K562 (cell line): ENCODE measurements around the gene USB1. TPM values are rescaled to one million over a fixed set of nuclear protein-coding genes. Genes with fewer than 3 reads are reported as not detected.

Source experiments
- C11orf30 ChIP-seq: fragments of 450-650 bp; IDR thresholded peaks from 2 replicates; pipeline ENCODE4 v1.6.1; 2016; ENCODE audit warnings: low read depth, mild to moderate bottlenecking
- KLF6 ChIP-seq: fragments of 250-450 bp; sonication (Bioruptor Pico); IDR thresholded peaks from 2 replicates; pipeline ENCODE4 v1.4.0; 2020; ENCODE audit warnings: mild to moderate bottlenecking, moderate library complexity, borderline replicate concordance
- NFIX ChIP-seq: fragments of 250-450 bp; sonication (Bioruptor Pico); IDR thresholded peaks from 2 replicates; pipeline ENCODE4 v1.4.0; 2020; ENCODE audit warnings: low read depth, mild to moderate bottlenecking, moderate library complexity
- NONO ChIP-seq, 2 experiments: fragments of 200-400 bp in 1 of 2; fragments of 450-650 bp in 1 of 2; formaldehyde crosslinking in 1 of 2; IDR thresholded peaks; 2 replicates each; pipeline ENCODE4 v1.6.1; 2017; ENCODE audit warnings: low read depth in 2 of 2, mild to moderate bottlenecking in 2 of 2, moderate library complexity in 2 of 2, low read length in 1 of 2
- POLR2G ChIP-seq: fragments of 200-400 bp; formaldehyde crosslinking; IDR thresholded peaks from 2 replicates; pipeline ENCODE4 v1.6.1; 2017; ENCODE audit warnings: low read depth, mild to moderate bottlenecking, antibody characterized with exemption, low read length, moderate library complexity
- PURB ChIP-seq: sonication (generic); formaldehyde crosslinking; IDR thresholded peaks from 2 replicates; pipeline ENCODE4 v1.9.0; 2021; ENCODE audit warnings: low read depth, mild to moderate bottlenecking, missing genetic modification reagents
- SP1 ChIP-seq: sonication (generic); formaldehyde crosslinking; IDR thresholded peaks from 2 replicates; pipeline ENCODE4 v1.8.1; 2022; ENCODE audit warnings: mild to moderate bottlenecking, missing genetic modification reagents
- ZBTB7A ChIP-seq: IDR thresholded peaks from 2 replicates; pipeline ENCODE4 v1.6.1; 2011; ENCODE audit warnings: low read depth, mild to moderate bottlenecking, low read length, moderate library complexity, borderline replicate concordance; ENCODE audit not compliant: control insufficient read depth
- ZFX ChIP-seq: sonication (generic); formaldehyde crosslinking; IDR thresholded peaks from 2 replicates; pipeline ENCODE4 v1.8.0; 2022; ENCODE audit warnings: mild to moderate bottlenecking, missing genetic modification reagents, moderate library complexity
- ZZZ3 ChIP-seq: fragments of 450-650 bp; IDR thresholded peaks from 2 replicates; pipeline ENCODE4 v1.6.1; 2016; ENCODE audit warnings: antibody characterized with exemption, mild to moderate bottlenecking, moderate library complexity
- polyA plus RNA-seq, 8 experiments: library from polyadenylated mRNA; depleted of rRNA in 4 of 8; stranded (reverse) in 5 of 8; unstranded in 3 of 8; fragments of >200 nt; fragmentation: Nextera tagmentation in 2 of 8; fragmentation: Illumina TruSeq in 1 of 8; extraction: Ambion mirVana in 2 of 8; extraction: Trizol in 1 of 8; gene quantifications; 2 replicates each; pipeline versions ENCODE4 v1.2.1 to v1.2.3, GENCODE V29; 2011 to 2014; ENCODE audit warnings: inconsistent platforms in 1 of 8, missing spikeins in 1 of 8
- total RNA-seq, 7 experiments: library from RNA; depleted of rRNA in 6 of 7; stranded (reverse); fragments of >200 nt in 6 of 7; fragmentation: Illumina TruSeq in 2 of 7; extraction: Trizol in 2 of 7; gene quantifications; 2 replicates each; pipeline versions ENCODE4 v1.2.1 to v1.2.3, GENCODE V29; 2011 to 2021; ENCODE audit warnings: low replicate concordance in 1 of 7
- TF ChIP-seq, protein P1 (sequence below): IDR thresholded peaks from 2 replicates; pipeline ENCODE4 v1.6.1; 2011; ENCODE audit warnings: borderline replicate concordance, low read depth, mild to moderate bottlenecking, moderate library complexity, low read length; ENCODE audit not compliant: insufficient read depth, poor library complexity, severe bottlenecking
- TF ChIP-seq, protein P2 (sequence below): sonication (generic); formaldehyde crosslinking; IDR thresholded peaks from 2 replicates; pipeline ENCODE4 v1.8.0; 2022; ENCODE audit warnings: mild to moderate bottlenecking, missing genetic modification reagents
- TF ChIP-seq, protein P3 (sequence below): fragments of 450-650 bp; IDR thresholded peaks from 2 replicates; pipeline ENCODE4 v1.6.1; 2016
- TF ChIP-seq, protein P4 (sequence below): fragments of 450-650 bp; IDR thresholded peaks from 2 replicates; pipeline ENCODE4 v1.6.1; 2018; ENCODE audit warnings: mild to moderate bottlenecking, low read depth; ENCODE audit not compliant: partially characterized antibody
- TF ChIP-seq, protein P5 (sequence below), 2 experiments: IDR thresholded peaks; 2 replicates each; pipeline ENCODE4 v1.6.1; 2011; ENCODE audit warnings: borderline replicate concordance in 1 of 2, control low read depth in 1 of 2, low read depth in 1 of 2, low read length in 1 of 2, mild to moderate bottlenecking in 1 of 2, mixed read lengths in 1 of 2, moderate library complexity in 1 of 2; ENCODE audit not compliant: insufficient read depth in 1 of 2, insufficient read length in 1 of 2, poor library complexity in 1 of 2, severe bottlenecking in 1 of 2; ENCODE audit errors: extremely low read depth in 1 of 2

Gene USB1
- total and polyA plus RNA-seq, 9 of the 15 experiments (the other 6 are each of a cell fraction or from before 2014, with no cell fraction given): 11.6 to 73.6 (median 19.4) TPM

DNA sequence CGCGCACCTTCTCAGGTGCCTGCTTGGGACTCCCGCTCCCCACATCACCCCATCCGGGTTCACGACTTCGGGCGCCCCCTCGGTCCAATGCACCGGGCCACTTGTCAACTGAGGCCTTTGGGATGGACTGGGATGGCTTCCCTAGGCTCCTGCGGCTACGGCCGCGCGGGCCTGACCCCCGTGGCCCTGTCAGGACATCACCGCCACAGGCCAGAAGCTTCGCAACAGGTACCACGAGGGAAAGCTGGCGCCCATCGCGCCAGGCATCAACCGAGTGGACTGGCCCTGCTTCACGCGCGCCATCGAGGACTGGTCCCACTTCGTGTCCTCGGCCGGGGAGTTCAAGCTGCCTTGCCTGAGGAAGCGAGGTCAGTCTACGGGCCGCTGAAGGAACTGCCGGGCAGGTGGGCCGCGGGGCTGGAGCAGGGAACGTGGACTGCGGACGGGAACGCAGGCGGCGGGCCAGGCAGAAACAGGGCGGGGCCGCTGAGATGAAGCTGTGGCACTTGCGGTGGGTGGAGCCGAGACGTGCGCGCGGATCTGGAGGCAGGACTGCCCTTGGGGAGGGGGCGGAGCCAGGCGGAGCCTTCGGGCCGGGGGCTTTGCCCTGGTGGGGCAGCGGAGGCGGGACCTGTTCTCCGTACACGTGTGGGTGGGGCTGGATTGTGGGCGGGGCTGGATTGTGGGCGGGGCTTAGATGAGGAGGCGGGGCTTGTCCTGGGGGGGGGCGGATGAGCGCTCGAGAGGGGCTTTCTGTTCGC lies 16.6 kb upstream of the USB1 start (continued):
- peak; percentile 79 for TF ChIP-seq POLR2G
- TF ChIP-seq, protein P1, sequence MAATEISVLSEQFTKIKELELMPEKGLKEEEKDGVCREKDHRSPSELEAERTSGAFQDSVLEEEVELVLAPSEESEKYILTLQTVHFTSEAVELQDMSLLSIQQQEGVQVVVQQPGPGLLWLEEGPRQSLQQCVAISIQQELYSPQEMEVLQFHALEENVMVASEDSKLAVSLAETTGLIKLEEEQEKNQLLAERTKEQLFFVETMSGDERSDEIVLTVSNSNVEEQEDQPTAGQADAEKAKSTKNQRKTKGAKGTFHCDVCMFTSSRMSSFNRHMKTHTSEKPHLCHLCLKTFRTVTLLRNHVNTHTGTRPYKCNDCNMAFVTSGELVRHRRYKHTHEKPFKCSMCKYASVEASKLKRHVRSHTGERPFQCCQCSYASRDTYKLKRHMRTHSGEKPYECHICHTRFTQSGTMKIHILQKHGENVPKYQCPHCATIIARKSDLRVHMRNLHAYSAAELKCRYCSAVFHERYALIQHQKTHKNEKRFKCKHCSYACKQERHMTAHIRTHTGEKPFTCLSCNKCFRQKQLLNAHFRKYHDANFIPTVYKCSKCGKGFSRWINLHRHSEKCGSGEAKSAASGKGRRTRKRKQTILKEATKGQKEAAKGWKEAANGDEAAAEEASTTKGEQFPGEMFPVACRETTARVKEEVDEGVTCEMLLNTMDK: no peak
- TF ChIP-seq ZFX (CRISPR knock-in tag): peak; percentile 68
- TF ChIP-seq, protein P2, sequence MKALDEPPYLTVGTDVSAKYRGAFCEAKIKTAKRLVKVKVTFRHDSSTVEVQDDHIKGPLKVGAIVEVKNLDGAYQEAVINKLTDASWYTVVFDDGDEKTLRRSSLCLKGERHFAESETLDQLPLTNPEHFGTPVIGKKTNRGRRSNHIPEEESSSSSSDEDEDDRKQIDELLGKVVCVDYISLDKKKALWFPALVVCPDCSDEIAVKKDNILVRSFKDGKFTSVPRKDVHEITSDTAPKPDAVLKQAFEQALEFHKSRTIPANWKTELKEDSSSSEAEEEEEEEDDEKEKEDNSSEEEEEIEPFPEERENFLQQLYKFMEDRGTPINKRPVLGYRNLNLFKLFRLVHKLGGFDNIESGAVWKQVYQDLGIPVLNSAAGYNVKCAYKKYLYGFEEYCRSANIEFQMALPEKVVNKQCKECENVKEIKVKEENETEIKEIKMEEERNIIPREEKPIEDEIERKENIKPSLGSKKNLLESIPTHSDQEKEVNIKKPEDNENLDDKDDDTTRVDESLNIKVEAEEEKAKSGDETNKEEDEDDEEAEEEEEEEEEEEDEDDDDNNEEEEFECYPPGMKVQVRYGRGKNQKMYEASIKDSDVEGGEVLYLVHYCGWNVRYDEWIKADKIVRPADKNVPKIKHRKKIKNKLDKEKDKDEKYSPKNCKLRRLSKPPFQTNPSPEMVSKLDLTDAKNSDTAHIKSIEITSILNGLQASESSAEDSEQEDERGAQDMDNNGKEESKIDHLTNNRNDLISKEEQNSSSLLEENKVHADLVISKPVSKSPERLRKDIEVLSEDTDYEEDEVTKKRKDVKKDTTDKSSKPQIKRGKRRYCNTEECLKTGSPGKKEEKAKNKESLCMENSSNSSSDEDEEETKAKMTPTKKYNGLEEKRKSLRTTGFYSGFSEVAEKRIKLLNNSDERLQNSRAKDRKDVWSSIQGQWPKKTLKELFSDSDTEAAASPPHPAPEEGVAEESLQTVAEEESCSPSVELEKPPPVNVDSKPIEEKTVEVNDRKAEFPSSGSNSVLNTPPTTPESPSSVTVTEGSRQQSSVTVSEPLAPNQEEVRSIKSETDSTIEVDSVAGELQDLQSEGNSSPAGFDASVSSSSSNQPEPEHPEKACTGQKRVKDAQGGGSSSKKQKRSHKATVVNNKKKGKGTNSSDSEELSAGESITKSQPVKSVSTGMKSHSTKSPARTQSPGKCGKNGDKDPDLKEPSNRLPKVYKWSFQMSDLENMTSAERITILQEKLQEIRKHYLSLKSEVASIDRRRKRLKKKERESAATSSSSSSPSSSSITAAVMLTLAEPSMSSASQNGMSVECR (CRISPR knock-in tag): no peak
- TF ChIP-seq, protein P3, sequence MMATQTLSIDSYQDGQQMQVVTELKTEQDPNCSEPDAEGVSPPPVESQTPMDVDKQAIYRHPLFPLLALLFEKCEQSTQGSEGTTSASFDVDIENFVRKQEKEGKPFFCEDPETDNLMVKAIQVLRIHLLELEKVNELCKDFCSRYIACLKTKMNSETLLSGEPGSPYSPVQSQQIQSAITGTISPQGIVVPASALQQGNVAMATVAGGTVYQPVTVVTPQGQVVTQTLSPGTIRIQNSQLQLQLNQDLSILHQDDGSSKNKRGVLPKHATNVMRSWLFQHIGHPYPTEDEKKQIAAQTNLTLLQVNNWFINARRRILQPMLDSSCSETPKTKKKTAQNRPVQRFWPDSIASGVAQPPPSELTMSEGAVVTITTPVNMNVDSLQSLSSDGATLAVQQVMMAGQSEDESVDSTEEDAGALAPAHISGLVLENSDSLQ: peak; percentile 39
- TF ChIP-seq, protein P4, sequence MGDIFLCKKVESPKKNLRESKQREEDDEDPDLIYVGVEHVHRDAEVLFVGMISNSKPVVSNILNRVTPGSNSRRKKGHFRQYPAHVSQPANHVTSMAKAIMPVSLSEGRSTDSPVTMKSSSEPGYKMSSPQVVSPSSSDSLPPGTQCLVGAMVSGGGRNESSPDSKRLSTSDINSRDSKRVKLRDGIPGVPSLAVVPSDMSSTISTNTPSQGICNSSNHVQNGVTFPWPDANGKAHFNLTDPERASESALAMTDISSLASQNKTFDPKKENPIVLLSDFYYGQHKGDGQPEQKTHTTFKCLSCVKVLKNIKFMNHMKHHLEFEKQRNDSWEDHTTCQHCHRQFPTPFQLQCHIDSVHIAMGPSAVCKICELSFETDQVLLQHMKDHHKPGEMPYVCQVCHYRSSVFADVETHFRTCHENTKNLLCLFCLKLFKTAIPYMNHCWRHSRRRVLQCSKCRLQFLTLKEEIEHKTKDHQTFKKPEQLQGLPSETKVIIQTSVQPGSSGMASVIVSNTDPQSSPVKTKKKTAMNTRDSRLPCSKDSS: no peak
- TF ChIP-seq PURB (CRISPR knock-in tag): no peak
- peak in 1 of 2 experiments; percentile 24; a peak in 1 of 4 replicates for TF ChIP-seq NONO (IDR thresholded peaks at IDR 0.05; ENCODE audit: low read depth in 2 of 2, low read length in 1 of 2)
- TF ChIP-seq ZBTB7A: peak; percentile 88
- TF ChIP-seq SP1 (CRISPR knock-in tag): peak; percentile 76
- TF ChIP-seq, protein P5, sequence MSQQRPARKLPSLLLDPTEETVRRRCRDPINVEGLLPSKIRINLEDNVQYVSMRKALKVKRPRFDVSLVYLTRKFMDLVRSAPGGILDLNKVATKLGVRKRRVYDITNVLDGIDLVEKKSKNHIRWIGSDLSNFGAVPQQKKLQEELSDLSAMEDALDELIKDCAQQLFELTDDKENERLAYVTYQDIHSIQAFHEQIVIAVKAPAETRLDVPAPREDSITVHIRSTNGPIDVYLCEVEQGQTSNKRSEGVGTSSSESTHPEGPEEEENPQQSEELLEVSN (IDR thresholded peaks at IDR 0.05; ENCODE audit: borderline replicate concordance in 1 of 2, extremely low read depth in 1 of 2, insufficient read depth in 1 of 2, insufficient read length in 1 of 2, low read depth in 1 of 2, low read length in 1 of 2, poor library complexity in 1 of 2, severe bottlenecking in 1 of 2): peak in 1 of 2 experiments; percentile 52
- no peak for TF ChIP-seq C11orf30
- no peak for TF ChIP-seq KLF6 (CRISPR knock-in tag)
- no peak for TF ChIP-seq NFIX (CRISPR knock-in tag)
- no peak for TF ChIP-seq ZZZ3
